GM12873 (cell line): Measurements from ENCODE around the gene TGFB1I1.

Experiments used
- TF ChIP-seq, protein P1 (sequence below): IDR thresholded peaks from 2 replicates; pipeline ENCODE4 v1.5.1; 2012; ENCODE audit warnings: low read depth, mild to moderate bottlenecking, moderate library complexity, low read length, control low read depth; ENCODE audit not compliant: insufficient read depth; ENCODE audit errors: missing control alignments

TGFB1I1 gene

DNA sequence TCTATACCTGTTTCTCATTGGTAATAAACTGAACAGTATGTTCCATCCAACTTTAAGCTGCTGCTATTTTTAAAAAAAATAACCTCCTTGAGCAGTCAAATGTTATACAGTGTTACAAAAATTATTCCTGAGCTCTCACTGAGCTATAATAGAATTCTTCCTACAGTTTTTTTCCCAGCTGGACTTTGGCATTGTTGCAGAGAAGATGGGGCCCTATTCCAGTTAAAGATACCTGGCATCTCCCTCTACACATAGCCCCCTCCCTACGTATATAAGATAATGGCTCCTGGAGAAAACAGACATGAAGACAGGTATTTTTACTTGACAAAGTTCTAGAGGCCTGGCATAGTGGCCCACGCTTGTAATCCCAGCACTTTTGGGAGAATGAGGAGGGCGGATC is 42.2 kb upstream of the TGFB1I1 start:
- TF ChIP-seq, protein P1, sequence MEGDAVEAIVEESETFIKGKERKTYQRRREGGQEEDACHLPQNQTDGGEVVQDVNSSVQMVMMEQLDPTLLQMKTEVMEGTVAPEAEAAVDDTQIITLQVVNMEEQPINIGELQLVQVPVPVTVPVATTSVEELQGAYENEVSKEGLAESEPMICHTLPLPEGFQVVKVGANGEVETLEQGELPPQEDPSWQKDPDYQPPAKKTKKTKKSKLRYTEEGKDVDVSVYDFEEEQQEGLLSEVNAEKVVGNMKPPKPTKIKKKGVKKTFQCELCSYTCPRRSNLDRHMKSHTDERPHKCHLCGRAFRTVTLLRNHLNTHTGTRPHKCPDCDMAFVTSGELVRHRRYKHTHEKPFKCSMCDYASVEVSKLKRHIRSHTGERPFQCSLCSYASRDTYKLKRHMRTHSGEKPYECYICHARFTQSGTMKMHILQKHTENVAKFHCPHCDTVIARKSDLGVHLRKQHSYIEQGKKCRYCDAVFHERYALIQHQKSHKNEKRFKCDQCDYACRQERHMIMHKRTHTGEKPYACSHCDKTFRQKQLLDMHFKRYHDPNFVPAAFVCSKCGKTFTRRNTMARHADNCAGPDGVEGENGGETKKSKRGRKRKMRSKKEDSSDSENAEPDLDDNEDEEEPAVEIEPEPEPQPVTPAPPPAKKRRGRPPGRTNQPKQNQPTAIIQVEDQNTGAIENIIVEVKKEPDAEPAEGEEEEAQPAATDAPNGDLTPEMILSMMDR, result no peak

DNA sequence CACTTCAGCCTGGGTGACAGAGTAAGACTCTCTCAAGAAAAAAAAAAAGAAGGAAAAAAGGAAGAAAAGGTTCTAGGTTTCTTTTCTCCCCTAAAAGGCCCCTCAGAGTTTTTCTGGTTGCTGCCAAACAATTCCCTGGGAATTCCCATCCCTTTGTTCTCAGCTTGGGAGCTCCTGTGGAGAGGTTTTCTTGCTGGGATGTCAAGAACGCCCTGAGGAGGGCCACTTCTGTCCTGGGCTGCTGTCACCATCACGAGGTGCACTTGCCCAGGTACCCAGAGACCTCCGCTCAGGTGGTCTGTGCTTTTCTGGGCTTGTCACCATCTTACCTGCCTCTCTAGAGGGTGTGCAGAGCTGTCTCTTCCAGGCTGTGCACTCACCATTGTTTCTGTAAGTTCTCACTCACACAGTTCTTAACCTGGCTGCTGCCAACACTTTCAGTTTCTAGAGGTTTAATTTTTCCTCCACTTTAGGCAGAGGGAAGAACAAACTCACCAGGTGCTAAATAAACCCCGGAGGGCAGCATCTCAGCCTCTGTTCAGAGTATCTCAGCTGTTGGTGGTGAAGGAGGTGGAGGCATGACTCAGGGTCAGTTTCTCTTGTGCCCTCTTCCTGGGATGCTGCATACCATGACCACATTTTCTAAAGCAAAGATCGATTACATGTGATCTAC is 41.4 kb upstream of the TGFB1I1 start:
- TF ChIP-seq, protein P1, result no peak

DNA sequence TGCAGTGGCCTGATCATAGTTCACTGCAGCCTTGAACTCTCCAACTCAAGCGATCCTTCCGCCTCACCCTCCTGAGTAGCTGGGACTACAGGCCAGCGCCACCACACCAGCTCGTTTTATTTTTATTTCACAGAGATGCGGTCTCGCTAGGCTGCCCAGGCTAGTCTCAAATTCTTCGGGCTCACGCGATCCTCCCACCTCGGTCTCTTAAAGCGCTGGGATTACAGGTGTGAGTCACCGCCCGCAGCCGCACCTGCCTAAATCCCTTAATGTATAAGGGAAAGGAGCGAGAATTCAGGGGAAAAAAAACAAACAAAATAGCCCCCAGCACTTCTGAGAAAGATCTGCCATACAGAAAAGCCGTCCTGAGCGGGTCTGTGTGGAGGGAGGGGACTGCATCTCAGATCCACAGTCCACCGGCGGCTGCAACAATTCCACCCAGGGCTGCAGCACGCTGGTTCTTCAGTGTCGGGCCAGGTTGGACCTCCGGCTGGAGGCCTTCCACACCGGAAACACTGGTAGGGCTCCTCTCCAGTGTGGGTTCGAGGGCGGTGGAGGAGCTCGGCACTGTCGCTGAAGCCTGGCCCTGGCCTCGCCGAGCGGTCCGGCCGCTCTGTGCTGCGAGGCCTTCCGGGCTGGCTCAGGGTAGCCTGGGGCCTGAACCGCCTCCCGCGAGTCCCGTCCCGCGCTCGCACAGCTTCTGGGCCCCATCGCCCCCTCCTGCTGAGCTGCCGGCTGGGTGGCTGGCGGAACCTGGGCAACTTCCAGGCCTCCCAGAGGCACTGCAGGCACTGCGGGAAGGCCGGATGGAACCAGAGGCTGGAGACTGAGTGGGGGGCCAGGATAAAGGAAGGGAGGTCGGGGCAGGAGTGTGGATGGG is 36.4 kb upstream of the TGFB1I1 start:
- TF ChIP-seq, protein P1, result no peak

DNA sequence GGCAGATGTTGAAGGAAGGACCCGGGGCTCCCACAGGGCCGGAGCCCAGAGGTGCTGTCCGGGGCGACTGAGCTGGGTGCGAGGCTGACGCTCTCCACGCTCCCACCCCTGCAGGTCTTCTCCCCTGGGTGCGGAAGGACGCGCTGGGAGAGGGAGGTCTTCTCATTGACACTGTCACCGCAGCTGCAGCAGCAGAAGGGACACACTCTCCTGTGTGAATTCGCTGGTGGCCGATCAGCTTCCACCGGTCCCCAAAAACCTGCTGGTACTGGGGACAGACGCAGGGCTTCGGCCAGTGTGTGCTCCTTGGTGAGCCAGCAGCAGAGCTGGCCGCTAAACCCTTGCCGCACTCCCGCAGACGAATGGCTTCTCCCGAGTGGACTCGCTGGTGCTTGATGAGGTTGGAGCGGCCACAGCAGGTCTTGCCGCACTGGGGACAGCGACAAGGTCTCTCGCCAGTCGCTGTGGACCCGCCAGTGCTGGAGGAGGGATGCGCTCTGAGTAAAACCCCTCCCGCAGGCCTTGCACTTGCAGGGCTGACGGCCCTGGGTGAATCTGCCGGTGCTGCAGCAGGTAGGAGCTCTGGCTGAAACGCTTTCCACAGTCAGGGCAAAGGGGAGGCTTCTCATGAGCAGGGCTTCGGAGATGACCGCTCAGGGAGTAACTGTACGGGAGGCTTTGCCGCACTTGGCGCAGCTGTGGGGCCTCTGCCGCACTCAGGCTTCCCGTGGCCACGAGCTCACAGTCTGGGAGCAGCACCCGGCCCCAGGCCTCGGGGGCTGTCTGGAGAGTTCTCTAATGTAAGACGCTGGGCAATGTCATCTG is 35.5 kb upstream of the TGFB1I1 start:
- TF ChIP-seq, protein P1, result no peak

DNA sequence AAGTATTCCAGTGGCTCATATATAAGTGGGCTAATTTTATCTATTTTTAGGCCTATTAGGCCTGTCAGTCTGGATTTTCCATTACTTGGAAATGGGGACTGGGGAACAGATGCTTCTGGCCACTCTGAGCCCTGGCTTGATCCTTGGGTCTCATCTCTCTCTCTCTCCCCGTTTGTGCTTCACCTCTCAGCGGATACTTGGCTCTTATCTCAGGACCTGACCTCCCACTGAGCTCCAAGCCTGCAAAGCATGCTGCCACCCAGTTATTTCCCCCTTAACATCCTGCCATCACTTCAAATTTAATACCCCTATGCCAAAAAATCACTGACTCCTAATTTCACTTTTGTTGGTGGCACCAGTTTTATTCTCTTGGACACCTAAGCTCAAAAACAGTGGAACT is 33.5 kb upstream of the TGFB1I1 start:
- TF ChIP-seq, protein P1, result no peak

DNA sequence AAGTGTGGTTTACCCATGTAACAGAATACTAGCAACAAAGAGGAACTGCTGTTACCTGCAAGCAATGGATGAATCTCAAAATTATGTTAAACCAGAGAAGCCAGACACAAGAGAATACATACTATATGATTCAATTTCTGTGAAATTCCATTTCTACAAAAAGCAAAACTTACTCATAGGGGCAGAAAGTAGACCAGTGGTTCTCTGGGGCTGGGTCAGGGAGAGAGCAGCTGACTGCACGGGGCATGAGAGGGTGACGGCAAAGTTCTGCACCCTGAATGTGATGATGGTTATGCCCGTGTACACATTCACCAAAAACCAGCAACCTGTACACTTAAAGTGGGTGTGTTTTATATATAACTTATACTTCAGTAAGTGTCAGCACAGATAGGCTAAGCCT is 32.4 kb upstream of the TGFB1I1 start:
- TF ChIP-seq, protein P1, result no peak
